HG02678 (cell line): ENCODE data around the gene ABCC8.
A peak's percentile ranks its signal among the peaks of the same experiment; 100 is the strongest.

Source experiments
- ATAC-seq: cut with Tn5 transposase; IDR thresholded peaks from one replicate; pipeline ENCODE4 v1.9.1; 2021; ENCODE audit warnings: mild to moderate bottlenecking, moderate library complexity; ENCODE audit not compliant: unreplicated experiment

Gene ABCC8

GRCh38 chr11:17389957-17390649 is 86.5 kb downstream of the ABCC8 start:
- no peak for ATAC-seq

- peak; percentile 70 for ATAC-seq
Observed at GRCh38 chr11:17389211-17389956, 87.3 kb downstream of the ABCC8 start.

DNA sequence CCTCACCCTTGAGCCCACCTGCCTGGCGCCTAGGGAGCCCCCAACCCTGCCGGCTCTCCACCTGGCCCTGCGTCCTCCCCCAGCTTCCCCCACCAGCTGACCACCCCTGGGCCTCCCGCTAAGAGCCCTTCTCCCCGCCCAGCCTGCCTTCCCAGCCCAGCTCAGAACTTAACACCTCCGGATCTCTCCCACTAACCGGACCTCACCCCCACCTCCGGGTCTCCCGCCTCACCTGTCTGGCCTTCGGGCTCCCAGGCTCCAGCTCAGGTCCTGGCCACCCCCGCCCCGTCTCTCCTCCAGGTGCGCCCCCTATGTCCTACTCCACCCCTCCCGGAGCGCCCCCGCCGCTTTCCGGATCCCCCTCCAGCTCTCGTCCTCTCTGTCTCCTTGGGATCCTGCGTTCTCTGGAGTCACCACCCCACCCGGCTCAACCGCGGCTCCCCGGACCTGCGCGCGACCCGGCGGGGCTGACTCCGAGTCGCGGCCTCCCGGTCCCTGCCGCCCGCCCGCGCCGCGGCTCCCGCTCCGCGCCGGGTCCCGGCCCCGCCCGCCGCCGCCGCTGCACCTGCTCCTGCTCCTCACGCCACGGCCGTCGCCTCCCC is 87.9 kb downstream of the ABCC8 start, which contains the start of gene KCNJ11:
Gene KCNJ11, minus strand, starts transcription at position 51 of the 602 bp plus-strand sequence. CDS start 568 bp downstream, outside the sequence.
- ATAC-seq: peak; percentile 54

- no peak for ATAC-seq
Observed at GRCh38 chr11:17387811-17388210, 88.8 kb downstream of the ABCC8 start.

GRCh38 chr11:17387254-17387653 is 89.4 kb downstream of the ABCC8 start:
- ATAC-seq: no peak

DNA sequence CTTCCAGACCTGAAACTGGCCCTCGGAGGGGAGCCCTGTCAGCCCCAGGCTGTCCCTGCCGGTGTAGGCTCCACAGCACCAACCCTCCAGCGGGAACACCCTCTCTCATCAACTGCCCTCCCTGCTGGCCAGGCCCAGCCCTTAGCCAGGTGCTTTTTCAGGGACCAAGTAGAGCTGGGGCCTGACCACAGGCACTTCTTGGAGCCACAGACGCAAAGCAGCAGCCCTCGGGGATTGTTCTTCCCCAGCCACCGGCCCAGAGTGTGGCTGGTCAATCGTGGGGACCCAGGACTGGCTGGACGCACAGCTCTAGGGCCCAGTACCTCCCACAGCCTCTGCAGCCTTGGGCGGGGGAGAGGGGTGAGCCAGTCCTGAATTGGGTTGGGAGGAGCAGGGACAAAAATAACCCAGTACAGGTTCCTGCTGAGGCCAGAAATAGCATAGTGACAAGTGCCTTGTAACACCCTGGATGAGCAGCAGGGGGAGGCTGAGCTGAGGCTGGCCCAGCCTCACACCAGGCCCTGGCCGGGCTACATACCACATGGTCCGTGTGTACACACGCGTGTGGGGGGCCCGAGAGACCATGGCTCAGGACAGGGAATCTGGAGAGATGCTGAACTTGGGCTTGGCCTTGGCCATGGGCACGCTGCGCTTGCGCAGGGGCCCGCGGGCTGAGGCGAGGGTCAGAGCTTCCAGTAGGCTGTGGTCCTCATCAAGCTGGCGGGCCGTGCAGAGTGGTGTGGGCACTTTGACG is 90.1 kb downstream of the ABCC8 start:
- peak; percentile 48 for ATAC-seq

- ATAC-seq: no peak
Observed at GRCh38 chr11:17385926-17386325, 90.7 kb downstream of the ABCC8 start.

DNA sequence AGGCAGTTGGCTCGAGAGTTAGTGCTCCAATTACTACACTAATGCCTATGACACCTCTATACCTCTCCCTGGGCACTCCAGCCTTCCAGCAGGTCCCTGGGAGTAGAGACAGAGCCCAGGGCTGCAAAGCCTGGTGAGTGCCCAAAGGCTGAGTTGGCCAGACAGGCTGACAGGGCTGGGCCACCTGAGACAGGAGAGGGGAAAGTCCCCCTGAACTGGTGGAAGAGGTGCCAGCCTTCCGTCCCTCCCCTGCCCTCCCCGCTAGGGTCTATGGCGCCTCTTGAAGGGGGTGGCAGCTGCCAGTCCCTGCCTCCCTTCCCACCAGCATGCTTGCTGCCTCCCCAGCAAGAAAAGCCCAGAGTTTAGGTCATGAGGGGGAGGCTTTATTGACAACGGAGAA is 91.2 kb downstream of the ABCC8 start:
- no peak for ATAC-seq

GRCh38 chr11:17384002-17384511 is 92.6 kb downstream of the ABCC8 start:
- peak; percentile 62 for ATAC-seq

GRCh38 chr11:17383461-17383860 is 93.2 kb downstream of the ABCC8 start:
- ATAC-seq: no peak

GRCh38 chr11:17382046-17382728 is 94.5 kb downstream of the ABCC8 start:
- no peak for ATAC-seq

DNA sequence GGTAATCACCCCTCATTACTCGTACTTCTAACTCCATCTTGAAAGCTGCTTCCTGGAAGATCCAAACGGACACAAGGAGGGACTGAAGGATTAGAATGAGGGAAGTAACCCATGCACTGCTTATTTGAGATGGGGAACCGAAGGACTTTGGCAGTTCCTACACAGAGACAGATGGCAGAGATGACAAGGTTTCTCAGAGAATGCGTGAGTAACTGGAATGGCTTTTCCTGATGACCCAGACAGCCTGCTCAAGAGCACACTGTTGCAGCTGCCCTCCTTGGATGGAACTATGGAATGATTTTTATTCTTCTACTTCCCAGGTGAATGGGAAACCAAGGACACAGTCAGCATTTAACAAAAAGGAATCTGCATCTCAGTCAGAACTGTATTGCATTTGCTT is 95.5 kb downstream of the ABCC8 start:
- ATAC-seq: no peak

GRCh38 chr11:17379383-17380180 is 97.1 kb downstream of the ABCC8 start:
- ATAC-seq: no peak

- ATAC-seq: no peak
Observed at GRCh38 chr11:17378655-17379054, 98.0 kb downstream of the ABCC8 start.

GRCh38 chr11:17376493-17376892 is 100.2 kb downstream of the ABCC8 start:
- no peak for ATAC-seq

GRCh38 chr11:17375547-17375946 is 101.1 kb downstream of the ABCC8 start:
- no peak for ATAC-seq

DNA sequence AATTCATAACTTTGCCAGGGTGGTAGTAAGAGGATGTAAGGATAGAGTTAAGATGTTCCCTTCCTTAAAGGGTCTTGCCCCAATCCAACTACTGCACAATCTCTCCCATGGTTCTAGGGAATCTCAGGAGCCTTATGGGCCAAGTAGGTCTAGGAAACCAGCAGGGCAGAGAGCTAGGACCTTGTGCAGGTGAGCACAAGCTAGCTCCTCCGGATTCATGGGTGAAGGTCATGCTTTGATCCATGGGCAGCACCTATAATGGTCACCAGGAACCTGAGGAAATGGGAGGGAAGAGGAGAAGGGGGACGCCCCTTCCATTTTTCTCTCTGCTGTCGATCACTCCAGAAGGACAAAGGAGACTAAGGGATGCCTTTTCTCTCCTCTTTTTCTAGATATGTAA is 105.0 kb downstream of the ABCC8 start:
- no peak for ATAC-seq

- ATAC-seq: no peak
Observed at GRCh38 chr11:17369684-17370243, 106.9 kb downstream of the ABCC8 start.

DNA sequence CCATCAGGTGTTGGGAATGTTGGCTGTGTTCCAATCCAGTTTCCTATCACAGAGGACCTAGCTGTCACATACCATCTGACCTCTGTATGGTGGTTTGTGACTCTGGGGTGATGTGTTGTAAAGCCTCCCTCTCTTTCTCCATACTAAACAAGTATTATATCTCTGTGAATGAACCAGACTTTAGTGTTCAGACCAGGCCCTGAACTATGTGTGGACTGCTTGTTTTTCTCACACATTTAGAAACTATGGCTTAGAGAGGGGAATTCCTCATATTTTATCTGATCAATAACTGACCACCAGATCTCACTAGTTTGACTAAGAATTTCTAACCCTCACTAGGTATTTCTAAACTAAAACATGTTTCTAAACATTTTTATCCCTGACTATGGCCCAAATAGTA is 107.6 kb downstream of the ABCC8 start:
- ATAC-seq: no peak
